Measurements from ENCODE around the gene GPC6. TPM values are rescaled to one million over a fixed set of nuclear protein-coding genes. Genes with fewer than 3 reads are reported as not detected.

The GPC6 gene
- total and polyA plus RNA-seq, 2 donors (not counting 3 experiments of a cell fraction or from before 2014, with no cell fraction given) = 0.01 TPM; not detected in 1

DNA sequence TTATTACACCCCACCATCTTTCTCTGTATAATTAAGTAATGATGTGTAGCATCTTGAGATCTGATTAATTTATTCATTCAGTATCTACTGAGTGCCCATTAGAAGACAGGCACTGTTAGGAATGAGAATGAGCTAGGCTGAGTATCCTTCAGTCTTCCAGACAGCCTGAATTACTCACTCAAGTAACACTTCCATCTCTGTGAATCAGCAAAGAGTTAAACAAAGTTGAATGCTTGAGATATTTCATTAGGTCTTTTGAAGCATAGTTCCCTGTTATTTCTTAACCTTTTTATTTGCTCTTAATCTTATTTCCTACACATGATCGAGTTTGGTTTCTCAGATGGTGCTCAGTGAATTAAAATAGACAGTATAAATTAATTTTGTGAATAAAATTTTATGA is 839.1 kb downstream of the GPC6 start:
- Histone ChIP-seq H2AFZ (ENCODE audit: low read depth, low read length) (no peak overlapping the region), H3K36me3 (ENCODE audit: control insufficient read depth in 2 of 2, extremely low read depth in 1 of 2, insufficient read depth in 2 of 2, low read length in 2 of 2) (no peaks in the 10 kb centered on the region), H3K4me1 (ENCODE audit: control insufficient read depth, extremely low read depth, insufficient read depth, low read length) (no peaks in the 10 kb centered on the region), H3K79me2 (ENCODE audit: control insufficient read depth, insufficient read depth, low read length) (no peaks in the 10 kb centered on the region), H3K9ac (replicated peaks; ENCODE audit: extremely low read depth, insufficient read depth, low read length) (no peak overlapping the region), H3K27ac (ENCODE audit: insufficient read depth, low read depth, low read length) (no peak overlapping the region), H3K9me3 (replicated peaks; ENCODE audit: control insufficient read depth, insufficient read depth, low read length) (peaks cover 4% of the 10 kb centered on the region), H3K4me2 (ENCODE audit: insufficient read depth, low read length) (no peak overlapping the region), H3K4me3 (replicated peaks in 1 of 3; ENCODE audit: insufficient read depth in 1 of 3, low read depth in 1 of 3, low read length in 3 of 3) (no peak overlapping the region), H3K9me1 (replicated peaks; ENCODE audit: control insufficient read depth, extremely low read depth, insufficient read depth, low read length) (no peaks in the 10 kb centered on the region), H4K20me1 (replicated peaks; ENCODE audit: control insufficient read depth, extremely low read depth, insufficient read depth, low read length) (no peaks in the 10 kb centered on the region), H3K27me3 (ENCODE audit: control insufficient read depth in 2 of 2, insufficient read depth in 2 of 2, low read length in 2 of 2) (no peaks in the 10 kb centered on the region)
- ChIA-PET CTCF (no interaction called here), POLR2A (no interaction called here)
- FAIRE-seq = no peak
- no peak for DNase-seq (ENCODE audit: low read depth, low spot score)
- no TSS peak for BruUV-seq (replicated peaks)
- intact Hi-C loops (cut with micrococcal nuclease) = no loop called here
- TF ChIP-seq EZH2 (IDR thresholded peaks at IDR 0.05; ENCODE audit: borderline replicate concordance, low read depth, low read length, severe bottlenecking) = no peak
- no peak for TF ChIP-seq MYC (IDR thresholded peaks at IDR 0.05; ENCODE audit: low read depth, low read length)
- TF ChIP-seq POLR2A (IDR thresholded peaks at IDR 0.05; ENCODE audit: low read depth, low read length) = no peak
- TF ChIP-seq POLR2AphosphoS5 (IDR thresholded peaks at IDR 0.05; ENCODE audit: insufficient read depth, low read depth, low read length) = no peak
- no peak for TF ChIP-seq FOS (IDR thresholded peaks at IDR 0.05; ENCODE audit: borderline replicate concordance, insufficient read depth, low read length)
- TF ChIP-seq CTCF (IDR thresholded peaks at IDR 0.05; ENCODE audit: extremely low read depth in 1 of 2, insufficient read depth in 1 of 2, low read depth in 1 of 2, low read length in 2 of 2) = no peak
- TF ChIP-seq JUN (IDR thresholded peaks at IDR 0.05; ENCODE audit: borderline replicate concordance, insufficient read depth, insufficient read length, low read depth) = no peak
- no peak for TF ChIP-seq GATA2 (IDR thresholded peaks at IDR 0.05; ENCODE audit: insufficient read depth, insufficient read length, low read depth, low read length)
- TF ChIP-seq, protein P1, sequence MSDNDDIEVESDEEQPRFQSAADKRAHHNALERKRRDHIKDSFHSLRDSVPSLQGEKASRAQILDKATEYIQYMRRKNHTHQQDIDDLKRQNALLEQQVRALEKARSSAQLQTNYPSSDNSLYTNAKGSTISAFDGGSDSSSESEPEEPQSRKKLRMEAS (IDR thresholded peaks at IDR 0.05; ENCODE audit: insufficient read depth, insufficient read length) = no peak
- dilution Hi-C loops (cut with MboI; ENCODE audit: extremely low pct_ligation_motif_present, low sequenced_read_pairs) = no loop called here

Data from endothelial cell of umbilical vein (primary cell).